Gastroesophageal sphincter (tissue), 4 donors: ENCODE data around the gene GAPDH. TPM values are rescaled to one million over a fixed set of nuclear protein-coding genes. Genes with fewer than 3 reads are reported as not detected.
"Not testable (repeated sequence)": the region's sequence is repeated elsewhere in the genome, so short reads cannot be mapped to it uniquely, and the experiment has no call there.

ENCODE experiments used
- ATAC-seq: fragments of 150-250 bp; one replicate; pipeline ENCODE4 v1.9.1; 2016; ENCODE audit warnings: mild to moderate bottlenecking, moderate library complexity
- H3K27ac ChIP-seq, 4 donors: fragments of 200-600 bp; sonication (generic) in 3 of 4; 1 replicate in 3 of 4; 2 replicates in 1 of 4; pipeline ENCODE4 v1.5.1; 2016 to 2019
- H3K27me3 ChIP-seq: fragments of 200-600 bp; sonication (generic); one replicate; pipeline ENCODE4 v1.5.1; 2019
- H3K36me3 ChIP-seq, 2 donors: fragments of 200-600 bp; sonication (generic); one replicate each; pipeline ENCODE4 v1.5.1; 2019; ENCODE audit warnings: control low read depth in 1 of 2
- H3K4me1 ChIP-seq, 3 donors: fragments of 200-600 bp; sonication (generic); 1 replicate in 2 of 3; 2 replicates in 1 of 3; pipeline ENCODE4 v1.5.1; 2016 to 2019; ENCODE audit warnings: control low read depth in 2 of 3
- H3K4me3 ChIP-seq, 2 donors: fragments of 200-600 bp; sonication (generic); one replicate each; pipeline ENCODE4 v1.5.1; 2019; ENCODE audit warnings: mild to moderate bottlenecking in 1 of 2, moderate library complexity in 1 of 2
- H3K9me3 ChIP-seq, 3 donors: fragments of 200-600 bp; sonication (generic); one replicate each; pipeline ENCODE4 v1.5.1; 2017 to 2019; ENCODE audit warnings: control low read depth in 2 of 3
- EP300 ChIP-seq: sonication (generic); formaldehyde crosslinking; IDR thresholded peaks from one replicate; pipeline ENCODE4 v1.6.1; 2017; ENCODE audit warnings: antibody characterized with exemption, mild to moderate bottlenecking
- POLR2A ChIP-seq, 2 donors: fragments of 450-650 bp; IDR thresholded peaks; one replicate each; pipeline ENCODE4 v1.6.1; 2017; ENCODE audit warnings: antibody characterized with exemption in 2 of 2, mild to moderate bottlenecking in 2 of 2, moderate library complexity in 1 of 2
- POLR2AphosphoS5 ChIP-seq: sonication (generic); formaldehyde crosslinking; IDR thresholded peaks from one replicate; pipeline ENCODE4 v1.6.1; 2017; ENCODE audit warnings: antibody characterized with exemption
- WGBS, 2 donors: methylation state at CpG; one replicate each; pipeline ENCODE4 v1.1.5; 2018; ENCODE audit warnings: low coverage in 1 of 2; 5-methylcytosine and 5-hydroxymethylcytosine counted together
- total RNA-seq, 4 donors: library from RNA; depleted of rRNA; stranded (reverse); fragments of >200 nt; gene quantifications; one replicate each; pipeline ENCODE4 v1.1.0, GENCODE V29; 2016
- TF ChIP-seq, protein P1 (sequence below), 4 experiments: fragments of 200-600 bp in 2 of 4; fragments of 450-650 bp in 2 of 4; sonication (generic) in 1 of 4; IDR thresholded peaks; one replicate each; pipeline ENCODE4 v1.5.1; 2017 to 2019; ENCODE audit warnings: antibody characterized with exemption in 4 of 4, mild to moderate bottlenecking in 2 of 4, moderate library complexity in 2 of 4

GAPDH gene
- 1,000 to 10,000 TPM; 1,868 to 3,239 (median 2,463) TPM for total RNA-seq

DNA sequence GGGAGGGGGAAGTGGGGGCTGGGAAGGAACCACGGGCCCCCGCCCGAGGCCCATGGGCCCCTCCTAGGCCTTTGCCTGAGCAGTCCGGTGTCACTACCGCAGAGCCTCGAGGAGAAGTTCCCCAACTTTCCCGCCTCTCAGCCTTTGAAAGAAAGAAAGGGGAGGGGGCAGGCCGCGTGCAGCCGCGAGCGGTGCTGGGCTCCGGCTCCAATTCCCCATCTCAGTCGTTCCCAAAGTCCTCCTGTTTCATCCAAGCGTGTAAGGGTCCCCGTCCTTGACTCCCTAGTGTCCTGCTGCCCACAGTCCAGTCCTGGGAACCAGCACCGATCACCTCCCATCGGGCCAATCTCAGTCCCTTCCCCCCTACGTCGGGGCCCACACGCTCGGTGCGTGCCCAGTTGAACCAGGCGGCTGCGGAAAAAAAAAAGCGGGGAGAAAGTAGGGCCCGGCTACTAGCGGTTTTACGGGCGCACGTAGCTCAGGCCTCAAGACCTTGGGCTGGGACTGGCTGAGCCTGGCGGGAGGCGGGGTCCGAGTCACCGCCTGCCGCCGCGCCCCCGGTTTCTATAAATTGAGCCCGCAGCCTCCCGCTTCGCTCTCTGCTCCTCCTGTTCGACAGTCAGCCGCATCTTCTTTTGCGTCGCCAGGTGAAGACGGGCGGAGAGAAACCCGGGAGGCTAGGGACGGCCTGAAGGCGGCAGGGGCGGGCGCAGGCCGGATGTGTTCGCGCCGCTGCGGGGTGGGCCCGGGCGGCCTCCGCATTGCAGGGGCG lies at the start of gene GAPDH:
GAPDH (plus strand) TSS at position 595 of the 772 bp plus-strand sequence. CDS start 316 bp downstream, outside the sequence.
- Histone ChIP-seq H3K9me3 (no peaks in the 10 kb centered on the region), H3K4me1 (peaks cover 0 to 66% (median 34%) of the 10 kb centered on the region in 3 donors), H3K27ac (peak within 1 kb of the TSS; percentile 90 to 99 (median 96)), H3K4me3 (peak within 1 kb of the TSS; percentile 87 to 100), H3K36me3 (peaks cover 0 to 58% of the 10 kb centered on the region in 2 donors), H3K27me3 (no peaks in the 10 kb centered on the region)
- TF ChIP-seq POLR2AphosphoS5 (peak; percentile 99), POLR2A (IDR thresholded peaks at IDR 0.05) (peak; percentile 98), EP300 (no peak)
- TF ChIP-seq, protein P1, sequence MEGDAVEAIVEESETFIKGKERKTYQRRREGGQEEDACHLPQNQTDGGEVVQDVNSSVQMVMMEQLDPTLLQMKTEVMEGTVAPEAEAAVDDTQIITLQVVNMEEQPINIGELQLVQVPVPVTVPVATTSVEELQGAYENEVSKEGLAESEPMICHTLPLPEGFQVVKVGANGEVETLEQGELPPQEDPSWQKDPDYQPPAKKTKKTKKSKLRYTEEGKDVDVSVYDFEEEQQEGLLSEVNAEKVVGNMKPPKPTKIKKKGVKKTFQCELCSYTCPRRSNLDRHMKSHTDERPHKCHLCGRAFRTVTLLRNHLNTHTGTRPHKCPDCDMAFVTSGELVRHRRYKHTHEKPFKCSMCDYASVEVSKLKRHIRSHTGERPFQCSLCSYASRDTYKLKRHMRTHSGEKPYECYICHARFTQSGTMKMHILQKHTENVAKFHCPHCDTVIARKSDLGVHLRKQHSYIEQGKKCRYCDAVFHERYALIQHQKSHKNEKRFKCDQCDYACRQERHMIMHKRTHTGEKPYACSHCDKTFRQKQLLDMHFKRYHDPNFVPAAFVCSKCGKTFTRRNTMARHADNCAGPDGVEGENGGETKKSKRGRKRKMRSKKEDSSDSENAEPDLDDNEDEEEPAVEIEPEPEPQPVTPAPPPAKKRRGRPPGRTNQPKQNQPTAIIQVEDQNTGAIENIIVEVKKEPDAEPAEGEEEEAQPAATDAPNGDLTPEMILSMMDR (IDR thresholded peaks at IDR 0.05): peak in 1 of 4 experiments; percentile 23
- WGBS, 2 donors: 0% methylated on average over 10 of the region's 62 CpGs; no CpG with 5 or more reads in 1 of the 2 donors
- peak; percentile 83 for ATAC-seq

DNA sequence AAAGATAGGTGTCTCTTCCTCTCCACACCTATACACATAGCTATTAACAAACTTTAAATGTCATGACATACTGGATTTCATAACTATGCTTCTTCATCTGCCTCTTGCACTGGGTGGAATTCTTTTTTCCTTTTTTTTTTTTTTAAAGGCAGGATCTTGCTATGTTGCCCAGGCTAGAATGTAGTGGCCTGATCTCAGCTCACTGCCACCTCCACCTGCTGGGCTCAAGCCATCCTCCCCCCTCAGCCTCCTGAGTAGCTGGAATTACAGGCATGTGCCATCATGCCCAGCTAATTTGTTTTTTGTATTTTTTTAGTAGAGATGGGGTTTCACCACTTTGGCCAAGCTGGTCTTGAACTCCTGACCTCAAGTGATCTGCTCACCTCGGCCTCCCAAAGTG lies 46.1 kb upstream of the GAPDH start:
- Histone ChIP-seq H3K27me3 (no peaks in the 10 kb centered on the region), H3K36me3 (peaks cover 0 to 18% of the 10 kb centered on the region in 2 donors), H3K4me1 (peaks cover 0 to 15% (median 0%) of the 10 kb centered on the region in 3 donors), H3K27ac (no peak overlapping the region), H3K4me3 (no peak overlapping the region), H3K9me3 (no peaks in the 10 kb centered on the region)
- 88% methylated on average over 1 of the region's 1 CpG; no CpG with 5 or more reads in 1 of the 2 donors for WGBS, 2 donors
- no peak for ATAC-seq
- TF ChIP-seq POLR2A (IDR thresholded peaks at IDR 0.05) (no peak), POLR2AphosphoS5 (no peak), EP300 (no peak)
- TF ChIP-seq, protein P1 (IDR thresholded peaks at IDR 0.05): no peak

DNA sequence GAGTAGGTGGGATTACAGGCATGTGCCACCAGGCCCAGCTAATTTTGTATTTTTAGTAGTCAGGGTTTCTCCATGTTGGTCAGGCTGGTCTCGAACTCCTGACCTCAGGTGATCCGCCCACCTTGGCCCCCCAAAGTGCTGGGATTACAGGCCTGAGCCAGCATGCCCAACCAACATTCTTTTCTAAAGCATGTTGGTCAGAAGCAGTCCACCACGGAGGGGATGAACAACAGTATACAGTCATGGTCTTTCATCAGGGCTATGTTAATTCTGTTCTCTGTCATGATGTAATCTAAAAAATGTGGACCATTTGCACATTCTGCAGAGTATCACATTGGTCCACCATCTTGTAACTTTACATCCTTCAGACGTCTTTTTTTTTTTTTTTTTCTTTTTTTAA lies 44.9 kb upstream of the GAPDH start:
- WGBS, 2 donors: 23 to 71% methylated on average over 2 to 4 of the region's 4 CpGs
- Histone ChIP-seq H3K27me3 (no peaks in the 10 kb centered on the region), H3K9me3 (no peaks in the 10 kb centered on the region), H3K4me1 (peaks cover 1 to 18% (median 2%) of the 10 kb centered on the region in 3 donors), H3K27ac (no peak overlapping the region), H3K4me3 (no peak overlapping the region), H3K36me3 (peaks cover 0 to 18% of the 10 kb centered on the region in 2 donors)
- TF ChIP-seq POLR2AphosphoS5 (no peak), EP300 (no peak)
- ATAC-seq: no peak

DNA sequence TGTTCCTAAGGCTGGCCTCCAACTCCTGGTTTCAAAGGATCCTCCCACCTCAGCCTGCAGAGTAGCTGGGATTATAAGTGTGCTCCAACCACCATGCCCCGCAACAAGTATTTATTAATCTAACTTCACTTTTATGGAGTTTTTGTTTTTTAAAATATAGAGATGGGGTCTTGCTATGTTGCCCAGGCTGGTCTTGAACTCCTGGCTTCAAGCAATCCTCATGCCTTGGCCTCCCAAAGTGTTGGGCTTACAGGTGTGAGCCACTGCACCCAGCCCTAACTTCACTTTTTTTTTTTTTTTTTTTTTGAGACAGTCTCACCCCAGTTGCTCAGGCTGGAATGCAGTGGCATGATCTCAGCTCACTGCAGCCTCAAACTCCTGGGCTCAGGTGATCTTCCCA lies 43.6 kb upstream of the GAPDH start:
- Histone ChIP-seq H3K36me3 (peaks cover 0 to 18% of the 10 kb centered on the region in 2 donors), H3K4me1 (peaks cover 6 to 30% (median 7%) of the 10 kb centered on the region in 3 donors)
- H3K4me3 ChIP-seq, H3K27ac ChIP-seq, H3K9me3 ChIP-seq, ATAC-seq, H3K27me3 ChIP-seq: not testable (repeated sequence)
- WGBS, 2 donors: 100% methylated on average over 1 of the region's 1 CpG; no CpG with 5 or more reads in 1 of the 2 donors

DNA sequence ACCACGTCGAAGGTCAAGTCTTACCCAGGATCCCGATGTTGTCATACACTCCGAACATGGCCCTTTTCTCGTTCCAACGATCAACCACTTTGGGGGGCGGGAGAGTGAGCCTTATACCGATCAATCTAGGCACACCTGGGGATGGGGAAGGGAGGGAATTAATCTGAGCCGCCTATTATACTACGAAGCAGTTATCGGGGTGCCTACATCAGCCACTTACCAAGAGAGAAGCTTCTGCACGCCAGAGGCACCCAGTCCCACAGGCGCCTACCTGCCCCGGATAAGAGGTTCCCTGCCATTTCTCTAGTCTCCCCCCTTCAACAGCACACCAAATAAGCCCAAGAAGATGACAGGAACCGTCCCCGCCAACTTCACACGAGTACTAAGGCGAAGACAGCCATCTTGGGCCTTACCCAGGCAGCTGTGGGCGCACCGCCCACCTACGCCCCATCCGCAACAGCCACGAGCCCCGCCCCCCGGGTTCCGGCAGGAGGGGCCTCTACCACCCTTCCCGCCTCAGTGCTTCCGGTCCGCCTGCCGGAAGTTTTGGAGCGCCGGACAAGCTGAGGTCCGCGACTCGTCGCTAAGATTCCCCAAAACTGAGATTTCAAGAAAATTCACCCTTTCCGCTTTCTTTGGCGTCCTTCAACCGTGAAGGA lies 41.4 kb upstream of the GAPDH start, which contains the start of gene MRPL51:
MRPL51 (minus strand) TSS at position 425 of the 659 bp plus-strand sequence; CDS start at position 299, 126 bp downstream.
- peak; percentile 91 for TF ChIP-seq POLR2AphosphoS5
- TF ChIP-seq EP300: no peak
- TF ChIP-seq, protein P1 (IDR thresholded peaks at IDR 0.05): no peak
- TF ChIP-seq POLR2A (IDR thresholded peaks at IDR 0.05): peak; percentile 69 to 77
- H3K27me3 ChIP-seq: no peaks in the 10 kb centered on the region
- 0 to 2% methylated on average over 5 to 13 of the region's 39 CpGs for WGBS, 2 donors
- H3K27ac ChIP-seq: peak within 1 kb of the TSS; percentile 93 to 99 (median 98)
- H3K9me3 ChIP-seq: no peaks in the 10 kb centered on the region
- peak within 1 kb of the TSS; percentile 84 to 97 for H3K4me3 ChIP-seq
- peak; percentile 95 for ATAC-seq
- peaks cover 0 to 38% of the 10 kb centered on the region in 2 donors for H3K36me3 ChIP-seq
- H3K4me1 ChIP-seq: peaks cover 6 to 48% (median 7%) of the 10 kb centered on the region in 3 donors
